ENCODE measurements around the gene ITGA11.
A peak's percentile ranks its signal among the peaks of the same experiment; 100 is the strongest.

Gene ITGA11

GRCh38 chr15:68447976-68448755, 16.2 kb upstream of the ITGA11 start:
- no peak for DNase-seq

DNA sequence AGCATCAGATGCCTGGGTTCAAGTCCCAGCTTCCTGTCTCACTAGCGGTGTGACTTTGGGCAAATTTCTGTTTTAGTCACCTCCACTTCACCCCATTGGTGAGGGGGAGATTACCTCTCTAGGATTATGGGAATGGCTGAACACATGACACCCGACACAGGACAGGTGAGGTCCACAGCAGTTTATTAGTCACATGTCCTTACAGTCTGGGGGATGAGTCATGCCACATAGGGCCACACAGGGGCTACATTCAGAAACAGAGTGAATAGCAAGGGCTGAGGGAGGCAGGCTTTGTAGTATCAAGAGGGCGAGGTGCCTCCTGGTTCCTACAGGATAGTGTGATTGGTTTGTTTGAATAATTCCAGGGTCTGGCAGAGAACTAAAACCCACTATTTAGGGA, 15.2 kb upstream of the ITGA11 start:
- peak; percentile 61 for DNase-seq

DNA sequence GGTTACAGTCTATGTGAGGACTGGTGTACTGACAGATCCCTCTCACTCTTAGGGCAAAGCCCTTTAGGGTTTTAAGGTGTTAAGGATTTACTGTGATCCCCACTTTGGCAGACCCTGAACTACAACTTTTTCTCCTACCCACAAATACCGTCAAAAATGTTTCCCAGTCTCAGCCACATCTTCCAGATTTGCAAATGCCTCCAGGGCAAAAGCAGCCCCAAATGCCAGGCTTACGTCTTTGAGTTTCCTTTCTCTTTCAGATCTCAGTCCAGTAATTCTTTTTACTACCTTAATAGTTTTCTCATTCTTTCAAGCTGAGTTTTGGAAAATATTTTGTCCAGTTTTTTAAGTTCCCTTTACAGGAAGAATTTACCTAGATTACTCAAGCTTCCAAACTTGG, 13.4 kb upstream of the ITGA11 start:
- DNase-seq = peak; percentile 38

- no peak for DNase-seq
These were observed 12.4 kb upstream of the ITGA11 start for GRCh38 chr15:68444336-68444735.

- no peak for DNase-seq
These were observed 10.9 kb upstream of the ITGA11 start for GRCh38 chr15:68442903-68443302.

GRCh38 chr15:68442041-68442440, 10.1 kb upstream of the ITGA11 start:
- DNase-seq = peak; percentile 37

DNA sequence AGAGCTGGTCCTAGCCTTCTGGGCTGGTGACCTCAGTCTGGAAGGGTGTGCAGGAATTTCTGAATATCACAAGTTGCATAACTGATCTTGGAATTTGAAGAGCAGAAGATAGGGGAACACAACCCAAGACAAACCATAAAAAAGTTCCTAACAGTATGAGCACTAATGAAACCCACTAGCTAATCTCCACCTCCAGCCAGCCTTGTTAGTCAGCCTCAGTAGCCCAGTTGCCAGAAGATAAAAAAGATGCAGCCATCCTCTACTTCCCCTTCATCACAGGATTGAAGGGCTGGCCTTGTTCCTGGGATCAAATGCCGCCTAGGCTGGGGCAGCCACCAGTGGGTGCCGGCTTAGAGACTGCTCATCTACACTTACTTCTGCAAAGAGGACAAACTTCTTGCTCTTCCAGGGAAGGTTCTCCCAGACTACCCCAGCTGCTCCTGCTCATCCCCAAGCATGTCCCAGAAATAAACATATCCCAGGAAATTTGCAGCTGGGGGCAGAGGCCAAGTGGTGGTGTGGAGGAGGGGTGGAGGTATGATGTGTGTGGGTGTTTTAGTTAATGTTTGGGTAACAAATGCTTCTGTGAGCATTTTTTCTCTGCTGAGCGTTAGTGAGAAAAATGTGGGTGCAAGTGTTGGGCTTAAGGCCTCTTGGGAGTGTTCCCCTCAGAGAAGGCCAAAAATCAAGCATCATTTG, 9.2 kb upstream of the ITGA11 start:
- DNase-seq = peak; percentile 44

DNA sequence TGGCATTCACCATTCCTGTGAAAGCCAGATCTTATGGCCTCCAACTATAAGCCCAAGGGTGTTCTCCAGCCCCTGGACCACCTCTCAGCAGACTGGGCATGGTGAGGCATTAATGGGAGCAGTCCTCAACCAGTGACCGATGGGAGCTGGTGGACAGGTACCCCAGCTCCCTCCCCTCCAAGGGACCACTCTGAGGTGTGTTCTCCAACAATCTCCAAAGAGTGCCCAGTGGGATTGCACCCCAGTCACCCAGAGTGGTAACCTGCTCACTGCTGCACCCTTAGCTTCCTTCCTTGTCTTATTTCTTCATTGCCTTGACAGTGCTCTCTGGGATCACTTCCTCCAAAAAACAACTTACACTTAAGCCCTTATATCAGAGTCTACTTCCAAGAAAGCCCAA, 8.2 kb upstream of the ITGA11 start:
- peak; percentile 20 for DNase-seq

- DNase-seq = peak; percentile 5
These were observed 7.5 kb upstream of the ITGA11 start for GRCh38 chr15:68439506-68439905.

DNA sequence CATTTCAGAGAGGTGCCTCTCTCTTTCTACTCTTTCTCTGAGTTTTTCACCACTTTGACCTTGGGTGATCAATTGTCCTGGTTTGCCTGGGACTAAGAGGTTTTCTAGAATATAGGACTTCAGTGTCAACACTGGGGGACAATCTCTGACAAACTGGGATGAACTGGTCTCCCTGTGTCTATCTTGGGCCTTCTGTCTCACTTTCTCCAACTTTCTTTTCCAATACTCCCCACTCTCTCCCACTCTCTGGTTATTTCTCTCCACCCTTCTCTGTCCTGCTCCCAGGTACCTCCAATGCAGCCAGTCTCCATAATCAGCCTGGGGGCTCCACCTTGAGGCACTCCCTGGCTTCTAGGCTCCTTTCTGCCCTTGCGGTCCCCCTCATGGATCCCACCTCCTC, 4.7 kb upstream of the ITGA11 start:
- no peak for DNase-seq

DNA sequence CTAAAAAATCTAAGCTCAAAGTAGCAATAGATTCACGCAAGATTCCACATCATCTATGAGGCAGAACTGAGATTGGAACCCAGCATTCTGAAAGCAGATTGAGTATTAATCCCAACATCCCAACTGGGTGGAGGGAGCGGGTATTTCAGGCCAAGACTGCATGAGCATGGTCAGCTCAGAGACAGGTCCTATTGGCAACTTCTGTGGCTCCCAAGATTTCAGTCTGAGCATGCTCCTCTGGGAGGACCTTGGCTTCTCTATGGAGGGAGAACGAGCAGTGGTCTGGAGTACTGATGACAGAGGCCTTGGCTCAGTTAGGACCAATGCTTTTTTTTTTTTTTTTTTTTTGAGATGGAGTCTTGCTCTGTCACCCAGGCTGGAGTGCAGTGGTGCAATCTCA, 4.0 kb upstream of the ITGA11 start:
- DNase-seq = peak; percentile 10

GRCh38 chr15:68434021-68434420, 2.1 kb upstream of the ITGA11 start:
- DNase-seq = peak; percentile 37

DNA sequence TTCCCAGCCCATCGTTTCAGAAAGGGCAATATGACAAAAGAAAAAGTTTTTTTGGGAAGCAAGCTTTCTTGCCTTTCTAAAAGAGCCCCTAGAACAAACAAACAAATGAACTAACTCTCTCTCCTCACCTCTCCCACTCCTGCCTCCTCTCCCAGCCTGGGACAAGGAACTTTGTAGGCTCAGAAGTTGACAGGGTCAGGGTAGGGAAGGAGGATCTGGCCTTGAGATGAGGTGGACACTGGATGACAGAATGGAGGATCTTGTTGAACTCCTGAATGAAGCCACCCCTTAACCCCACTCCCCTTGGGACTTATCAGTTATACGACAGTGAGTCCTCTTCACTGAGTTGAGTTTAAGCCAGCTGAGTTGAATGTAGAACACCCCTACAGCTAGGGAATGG, 1.6 kb upstream of the ITGA11 start:
- no peak for DNase-seq

- no peak for DNase-seq
These were observed 590 bp upstream of the ITGA11 start for GRCh38 chr15:68432441-68433064.

- peak; percentile 54 for DNase-seq
These were observed 749 bp downstream of the ITGA11 start for GRCh38 chr15:68431037-68431791.

DNA sequence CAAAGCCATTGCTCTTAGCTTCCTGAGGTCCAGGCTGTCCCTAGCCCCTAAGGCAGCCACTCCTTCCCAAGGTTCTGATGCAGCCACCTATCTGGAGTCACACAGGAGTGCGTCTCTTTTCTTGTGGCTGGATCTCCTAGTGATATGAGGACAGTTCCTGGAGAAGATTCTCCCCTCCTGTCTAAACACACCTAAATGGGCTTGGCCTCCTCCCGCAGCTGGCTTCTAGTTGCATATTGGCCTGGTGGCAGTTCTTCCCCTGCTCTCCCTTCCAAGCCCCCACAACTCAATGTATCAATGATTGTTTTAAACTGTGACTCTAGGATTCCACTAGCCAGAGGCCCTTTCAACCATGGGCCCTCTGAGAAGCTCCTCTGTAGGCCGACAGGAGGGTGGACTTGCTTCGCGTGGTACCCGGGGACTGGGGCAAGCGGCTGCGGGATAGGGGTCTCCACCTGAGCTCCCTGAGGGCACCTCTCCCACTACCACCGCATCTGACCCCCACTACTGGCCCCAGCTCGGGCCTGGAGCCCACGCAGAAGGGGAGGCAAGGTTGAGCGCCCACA, 1.4 kb downstream of the ITGA11 start:
- DNase-seq = peak; percentile 61

GRCh38 chr15:68429691-68430470, 2.1 kb downstream of the ITGA11 start:
- DNase-seq = peak; percentile 3

GRCh38 chr15:68428431-68428940, 3.5 kb downstream of the ITGA11 start:
- peak; percentile 6 for DNase-seq

GRCh38 chr15:68427963-68428362, 4.0 kb downstream of the ITGA11 start:
- no peak for DNase-seq

DNA sequence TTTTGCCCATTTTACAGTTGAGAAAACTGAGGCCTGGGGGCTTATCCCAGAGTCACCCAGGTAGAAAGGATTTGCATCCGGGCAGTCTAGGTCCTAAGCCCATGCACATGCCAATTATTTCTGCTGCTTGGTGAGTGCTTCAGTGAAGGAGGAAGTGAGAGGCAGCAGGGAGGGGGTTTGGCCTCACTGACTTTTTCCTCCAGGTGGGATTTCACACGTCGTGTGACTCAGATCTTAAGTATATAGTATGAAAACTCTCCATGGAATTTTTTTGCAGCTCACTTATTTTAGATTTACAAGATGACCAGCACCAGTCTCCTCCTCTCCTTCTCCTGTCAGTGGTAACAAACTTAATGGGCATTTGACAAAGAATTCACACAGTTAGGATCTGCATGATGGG, 4.6 kb downstream of the ITGA11 start:
- no peak for DNase-seq

- no peak for DNase-seq
These were observed 5.8 kb downstream of the ITGA11 start for GRCh38 chr15:68426116-68426515.

Data from islet precursor cell (in vitro differentiated cells).